GM20431 (cell line): Measurements from ENCODE around the gene IL24.

Experiments used
- in situ Hi-C: fragments of 300-500 bp; cut with MseI, MboI; formaldehyde crosslinking; loops from one replicate; pipeline ENCODE4 v1.15.0; 2020; ENCODE audit warnings: low sequenced_read_pairs; ENCODE audit not compliant: unreplicated experiment

IL24 gene

GRCh38 chr1:206921772-206922265 is 24.6 kb downstream of the IL24 start, which contains the start of gene FCMR:
Gene FCMR (minus strand): TSS chr1:206921941. CDS start chr1:206921854, 87 bp downstream.
- in situ Hi-C loops, result loop anchor here (25.0 kb wide), 1 partner anchor 185 kb away; no protein-coding TSS in a partner anchor

- in situ Hi-C loops, result loop anchor here (25.0 kb wide), 1 partner anchor 185 kb away; no protein-coding TSS in a partner anchor
Observed at GRCh38 chr1:206922524-206922923, 25.3 kb downstream of the IL24 start.

GRCh38 chr1:206923009-206923960 is 26.0 kb downstream of the IL24 start:
- in situ Hi-C loops, result loop anchor here (25.0 kb wide), 1 partner anchor 186 kb away; no protein-coding TSS in a partner anchor

- in situ Hi-C loops, result loop anchor here (25.0 kb wide), 1 partner anchor 187 kb away; no protein-coding TSS in a partner anchor
Observed at GRCh38 chr1:206923961-206924557, 26.8 kb downstream of the IL24 start.

- in situ Hi-C loops, result loop anchor here (25.0 kb wide), 1 partner anchor 187 kb away; no protein-coding TSS in a partner anchor
Observed at GRCh38 chr1:206924592-206925105, 27.4 kb downstream of the IL24 start.

GRCh38 chr1:206925106-206925736 is 28.0 kb downstream of the IL24 start:
- in situ Hi-C loops, result no loop called here

GRCh38 chr1:206926286-206926685 is 29.0 kb downstream of the IL24 start:
- in situ Hi-C loops, result no loop called here

GRCh38 chr1:206929524-206929923 is 32.3 kb downstream of the IL24 start:
- in situ Hi-C loops, result no loop called here

- in situ Hi-C loops, result no loop called here
Observed at GRCh38 chr1:206930210-206930798, 33.1 kb downstream of the IL24 start.

- in situ Hi-C loops, result no loop called here
Observed at GRCh38 chr1:206931709-206932108, 34.5 kb downstream of the IL24 start.

- in situ Hi-C loops, result no loop called here
Observed at GRCh38 chr1:206932177-206932576, 34.9 kb downstream of the IL24 start.

GRCh38 chr1:206933333-206933945 is 36.2 kb downstream of the IL24 start:
- in situ Hi-C loops, result no loop called here

GRCh38 chr1:206935491-206936067 is 38.3 kb downstream of the IL24 start:
- in situ Hi-C loops, result no loop called here

- in situ Hi-C loops, result no loop called here
Observed at GRCh38 chr1:206937425-206937824, 40.2 kb downstream of the IL24 start.

GRCh38 chr1:206939131-206939530 is 41.9 kb downstream of the IL24 start:
- in situ Hi-C loops, result no loop called here

GRCh38 chr1:206939841-206940587 is 42.8 kb downstream of the IL24 start:
- in situ Hi-C loops, result no loop called here

GRCh38 chr1:206940588-206940936 is 43.3 kb downstream of the IL24 start:
- in situ Hi-C loops, result no loop called here

GRCh38 chr1:206941766-206942418 is 44.6 kb downstream of the IL24 start:
- in situ Hi-C loops, result no loop called here
